Measurements from ENCODE around the gene CCDC88B. TPM values are rescaled to one million over a fixed set of nuclear protein-coding genes. Genes with fewer than 3 reads are reported as not detected.

Gene CCDC88B
- total RNA-seq, 1 donor from 2014 or later: 0.99 TPM

- peaks cover 20% of the 10 kb centered on the region for H3K4me1 Mint-ChIP-seq (ENCODE audit: low read depth)
- H3K9me3 Mint-ChIP-seq (ENCODE audit: low read depth): no peaks in the 10 kb centered on the region
- TF ChIP-seq CTCF (IDR thresholded peaks at IDR 0.05): no peak
- no peak overlapping the region for H3K4me3 Mint-ChIP-seq (ENCODE audit: unreplicated experiment)
- no peak overlapping the region for H3K27ac Mint-ChIP-seq (ENCODE audit: unreplicated experiment)
- DNase-seq (ENCODE audit: low spot score): peak; percentile 91
- no peaks in the 10 kb centered on the region for H3K27me3 Mint-ChIP-seq (ENCODE audit: low read depth)
- no peaks in the 10 kb centered on the region for H3K36me3 Mint-ChIP-seq (ENCODE audit: low read depth)
These were observed 13.2 kb downstream of the CCDC88B start for GRCh38 chr11:64352995-64353714.

GRCh38 chr11:64353715-64354506, 13.9 kb downstream of the CCDC88B start:
- Mint-ChIP-seq H3K4me1 (ENCODE audit: low read depth) (peaks cover 25% of the 10 kb centered on the region), H3K4me3 (ENCODE audit: unreplicated experiment) (no peak overlapping the region), H3K27me3 (ENCODE audit: low read depth) (no peaks in the 10 kb centered on the region), H3K36me3 (ENCODE audit: low read depth) (no peaks in the 10 kb centered on the region), H3K9me3 (ENCODE audit: low read depth) (no peaks in the 10 kb centered on the region), H3K27ac (ENCODE audit: unreplicated experiment) (no peak overlapping the region)
- no peak for TF ChIP-seq CTCF (IDR thresholded peaks at IDR 0.05)
- DNase-seq (ENCODE audit: low spot score): no peak

DNA sequence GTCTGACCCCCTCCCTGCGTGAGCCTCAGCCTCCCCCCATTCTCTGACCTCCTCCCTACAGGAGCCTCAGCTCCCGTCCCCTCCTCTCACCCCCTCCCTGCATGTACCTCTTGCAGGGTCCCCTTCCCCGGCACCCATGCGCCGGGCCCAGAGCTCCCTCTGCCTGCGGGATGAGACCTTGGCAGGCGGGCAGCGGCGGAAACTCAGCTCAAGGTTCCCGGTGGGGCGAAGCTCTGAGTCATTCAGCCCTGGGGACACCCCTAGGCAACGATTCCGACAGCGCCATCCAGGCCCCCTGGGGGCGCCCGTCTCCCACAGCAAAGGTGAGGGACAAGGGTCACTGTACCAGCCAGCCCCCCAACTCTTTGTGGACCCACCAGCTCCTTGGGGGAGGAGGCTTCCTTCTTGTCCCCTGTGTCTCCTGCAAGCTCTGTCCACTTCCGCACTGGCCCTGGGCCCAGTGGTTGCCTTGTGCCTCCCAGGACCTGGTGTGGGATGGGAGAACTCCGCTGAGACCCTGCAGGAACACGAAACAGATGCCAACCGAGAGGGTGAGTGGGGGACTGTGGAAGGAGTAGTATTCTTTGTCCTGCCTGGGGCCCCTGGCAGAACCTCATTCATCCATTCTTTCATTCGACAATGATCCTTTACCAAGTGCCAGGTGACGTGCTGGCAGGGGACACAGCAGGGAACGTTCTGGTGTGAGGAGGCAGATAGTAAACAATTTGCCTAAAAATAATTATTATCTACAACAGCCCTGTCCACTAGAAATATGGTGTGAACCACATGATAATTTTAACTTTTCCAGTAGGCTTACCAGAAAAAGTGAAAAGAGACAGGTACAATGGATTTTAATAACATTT, 15.3 kb downstream of the CCDC88B start:
- Mint-ChIP-seq H3K27me3 (ENCODE audit: low read depth) (no peaks in the 10 kb centered on the region), H3K27ac (ENCODE audit: unreplicated experiment) (peak overlapping the region; percentile 70), H3K4me3 (ENCODE audit: unreplicated experiment) (peak overlapping the region; percentile 40), H3K36me3 (ENCODE audit: low read depth) (no peaks in the 10 kb centered on the region), H3K4me1 (ENCODE audit: low read depth) (peaks cover 32% of the 10 kb centered on the region), H3K9me3 (ENCODE audit: low read depth) (no peaks in the 10 kb centered on the region)
- peak; percentile 93 for DNase-seq (ENCODE audit: low spot score)
- peak; percentile 78 for TF ChIP-seq CTCF (IDR thresholded peaks at IDR 0.05)

DNA sequence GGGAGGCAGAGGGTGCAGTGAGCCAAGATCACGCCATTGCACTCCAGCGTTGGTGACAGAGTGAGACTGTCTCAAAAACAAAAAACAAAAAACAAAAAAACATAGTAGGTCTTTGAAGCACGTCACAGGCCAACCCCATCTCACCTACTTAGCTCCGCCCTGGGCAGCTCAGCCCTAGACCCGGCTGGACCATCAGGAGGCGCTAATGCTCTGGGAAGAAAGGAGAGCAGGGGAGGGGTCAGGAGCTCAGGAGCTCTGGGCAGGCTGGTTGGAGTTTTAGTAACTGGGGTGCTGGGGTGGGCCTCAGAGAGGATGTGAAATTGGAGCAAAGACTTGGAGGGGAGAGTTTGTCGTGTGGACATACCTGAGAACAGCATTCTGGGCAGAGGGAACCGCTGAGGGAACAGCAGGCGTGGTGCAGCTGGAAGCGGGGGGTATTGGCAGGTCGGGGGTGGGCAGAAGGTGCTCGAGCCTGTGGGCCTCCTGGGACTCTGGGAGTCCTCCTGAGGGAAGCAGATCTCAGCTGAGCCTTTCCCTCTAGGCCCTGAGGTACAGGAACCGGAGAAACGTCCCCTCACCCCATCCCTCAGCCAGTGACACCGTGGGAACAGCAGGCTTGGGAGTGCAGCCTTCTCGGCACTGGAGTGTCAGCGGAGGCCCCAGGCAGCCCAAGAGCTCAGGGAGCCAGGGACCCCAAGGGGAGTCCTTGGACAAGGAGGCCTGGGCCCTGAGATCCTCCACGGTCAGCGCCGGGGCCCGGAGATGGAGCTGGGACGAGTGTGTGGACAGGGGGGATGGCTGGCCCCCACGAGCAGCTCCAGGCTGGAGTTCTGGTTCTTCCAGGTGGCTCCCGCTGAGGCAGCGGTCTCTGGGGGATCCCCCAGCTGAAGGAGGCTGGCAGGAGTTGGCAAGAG, 16.8 kb downstream of the CCDC88B start:
- Mint-ChIP-seq H3K27me3 (ENCODE audit: low read depth) (no peaks in the 10 kb centered on the region), H3K36me3 (ENCODE audit: low read depth) (peaks cover 3% of the 10 kb centered on the region), H3K27ac (ENCODE audit: unreplicated experiment) (peak overlapping the region; percentile 30), H3K4me1 (ENCODE audit: low read depth) (peaks cover 42% of the 10 kb centered on the region), H3K9me3 (ENCODE audit: low read depth) (no peaks in the 10 kb centered on the region), H3K4me3 (ENCODE audit: unreplicated experiment) (no peak overlapping the region)
- peak; percentile 73 for TF ChIP-seq CTCF (IDR thresholded peaks at IDR 0.05)
- peak; percentile 93 for DNase-seq (ENCODE audit: low spot score)
